Activated CD4-positive, alpha-beta T cell treated with anti-CD3 and anti-CD28 coated beads, Interleukin-2, amount 50 U/mL, for 1 hour (primary cell): ENCODE data around the gene DNAH5.

Experiments used
- DNase-seq: peaks from one replicate; pipeline ENCODE4 v3.0.0-alpha.2; 2020

DNAH5 gene

GRCh38 chr5:13700626-13701025, 243.9 kb downstream of the DNAH5 start:
- no peak for DNase-seq

- no peak for DNase-seq
These were observed 245.6 kb downstream of the DNAH5 start for GRCh38 chr5:13698885-13699284.

- DNase-seq: no peak
These were observed 249.3 kb downstream of the DNAH5 start for GRCh38 chr5:13695076-13695712.

GRCh38 chr5:13692172-13692571, 252.3 kb downstream of the DNAH5 start:
- no peak for DNase-seq

- DNase-seq: no peak
These were observed 268.0 kb downstream of the DNAH5 start for GRCh38 chr5:13676531-13676930.

DNA sequence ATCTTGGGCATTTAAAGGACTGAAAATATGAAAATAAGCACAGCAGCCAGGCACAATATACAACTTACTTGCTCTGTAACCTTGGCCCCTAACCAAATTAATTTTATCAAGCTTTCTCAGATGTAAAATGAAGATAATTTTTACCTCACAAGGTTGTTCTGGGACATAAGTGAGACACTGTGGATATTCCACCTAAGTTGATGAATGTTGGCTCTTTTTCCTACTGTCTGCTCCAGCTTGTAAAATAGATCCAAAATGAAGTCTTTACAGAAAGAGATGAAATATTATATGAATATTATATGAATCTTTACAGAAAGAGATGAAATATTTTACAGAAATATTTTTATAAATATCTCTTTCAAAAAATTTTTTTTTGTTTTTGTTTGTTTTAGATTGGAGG, 270.1 kb downstream of the DNAH5 start:
- DNase-seq: no peak

DNA sequence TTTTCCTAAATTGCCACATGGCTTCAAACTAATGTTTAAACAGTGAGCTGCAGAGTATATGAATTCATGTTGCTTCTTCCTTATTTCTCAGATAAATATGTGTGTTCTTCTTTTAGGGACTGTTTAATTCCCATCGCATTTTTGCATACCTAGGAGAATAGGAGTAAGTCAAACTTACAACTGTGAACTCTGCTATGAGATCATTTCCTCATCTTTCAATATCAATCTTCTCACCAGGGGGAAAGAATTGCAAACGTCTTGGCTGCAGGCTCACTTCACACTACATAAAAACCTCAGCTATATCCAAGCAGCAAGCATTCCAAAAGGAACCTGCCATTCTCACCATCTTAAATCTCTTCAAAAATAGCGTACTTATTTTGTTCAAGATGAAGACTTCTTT, 271.0 kb downstream of the DNAH5 start:
- DNase-seq: no peak

DNA sequence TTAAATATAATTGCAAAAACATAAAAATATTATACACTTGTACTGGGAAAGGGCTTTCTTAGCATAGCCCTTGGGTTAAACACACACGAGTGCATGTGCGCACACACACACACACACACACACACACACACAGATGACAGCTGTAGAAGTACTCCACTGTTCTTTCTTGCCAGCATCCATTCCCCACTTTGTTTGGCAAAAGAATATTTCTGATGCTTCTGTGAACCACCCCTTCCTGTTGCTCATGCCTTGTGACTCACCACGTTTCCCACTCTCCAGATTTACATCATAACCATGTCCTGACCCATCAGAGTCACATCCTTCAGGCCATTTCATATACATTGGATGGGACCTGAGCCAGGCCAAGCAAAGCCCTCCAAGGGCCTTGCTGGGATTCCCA, 280.1 kb downstream of the DNAH5 start:
- DNase-seq: no peak

GRCh38 chr5:13662626-13663025, 281.9 kb downstream of the DNAH5 start:
- DNase-seq: no peak

DNA sequence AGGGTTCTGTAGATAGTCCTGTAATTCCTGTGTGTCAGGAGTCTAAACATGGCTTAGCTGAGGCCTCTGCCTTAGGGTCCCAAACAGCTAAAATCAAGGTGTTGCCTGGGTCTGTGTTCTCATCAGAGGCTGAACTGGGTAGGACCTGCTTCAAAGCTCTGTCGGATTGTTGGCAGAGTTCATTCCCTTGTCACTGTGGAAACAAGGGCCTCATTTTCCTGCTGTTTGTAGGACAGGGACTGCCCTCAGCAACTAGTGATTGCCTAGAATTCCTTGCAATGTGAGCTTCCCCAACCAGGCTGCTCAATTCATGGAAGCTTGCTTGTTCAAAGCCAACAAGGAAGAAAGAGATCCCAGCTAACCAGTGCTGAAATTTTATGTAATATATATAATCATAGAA, 283.2 kb downstream of the DNAH5 start:
- DNase-seq: no peak

GRCh38 chr5:13660072-13660471, 284.4 kb downstream of the DNAH5 start:
- no peak for DNase-seq

DNA sequence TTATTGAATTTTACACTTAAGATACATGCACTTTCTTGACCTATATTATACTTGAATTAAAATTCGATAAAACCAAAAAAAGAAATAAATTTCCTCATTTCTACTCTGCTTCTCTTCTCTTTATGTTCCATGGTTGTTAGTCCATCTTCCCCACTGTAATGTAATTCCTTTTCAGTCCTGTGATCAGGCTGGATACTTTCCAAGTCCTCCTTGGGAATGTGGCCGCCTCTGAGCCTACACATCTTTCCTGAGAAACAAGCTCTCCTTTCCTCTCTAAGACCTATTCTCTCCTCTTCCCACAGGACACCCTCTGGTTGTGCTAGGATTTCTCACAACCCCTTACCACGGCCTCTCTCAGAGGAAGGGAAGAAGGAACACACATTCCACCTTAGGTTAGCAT, 285.1 kb downstream of the DNAH5 start:
- DNase-seq: no peak

DNA sequence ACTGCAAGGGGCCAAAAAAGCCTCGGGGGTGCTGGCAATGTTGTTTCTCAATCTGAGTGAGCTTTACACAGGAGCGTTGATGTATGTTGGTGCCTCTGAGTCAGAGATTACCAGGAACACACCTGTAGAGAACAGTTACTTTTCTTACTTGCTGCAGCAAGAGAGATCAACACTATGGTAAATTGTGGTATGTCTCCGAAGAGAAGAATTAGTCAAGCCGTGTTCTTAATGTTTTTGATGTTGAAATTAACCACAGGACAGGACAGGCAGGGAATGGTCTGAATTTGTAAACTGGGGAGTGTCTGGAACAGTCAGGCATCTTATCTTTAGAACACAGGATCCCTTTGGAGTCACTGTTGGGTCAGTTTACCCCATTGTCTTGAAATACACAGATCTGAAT, 285.7 kb downstream of the DNAH5 start:
- no peak for DNase-seq

DNA sequence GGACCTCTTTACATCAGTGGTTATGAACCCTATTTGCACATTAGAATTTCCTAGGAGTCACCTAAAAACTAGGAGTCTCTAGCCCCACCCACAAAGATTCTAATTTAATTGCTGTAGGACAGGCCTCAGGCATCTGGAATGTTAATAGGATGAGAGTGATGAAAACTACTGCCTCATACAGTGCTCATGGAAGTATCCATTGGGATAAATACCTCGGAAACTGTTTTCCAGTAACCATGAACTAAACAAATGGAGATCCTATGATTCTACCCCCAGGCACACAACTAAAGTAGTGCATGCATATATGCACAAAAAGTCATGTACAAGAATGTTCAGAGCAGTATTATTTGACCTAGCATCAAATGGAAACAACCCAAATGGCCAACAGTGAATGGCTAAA, 286.3 kb downstream of the DNAH5 start:
- no peak for DNase-seq

DNA sequence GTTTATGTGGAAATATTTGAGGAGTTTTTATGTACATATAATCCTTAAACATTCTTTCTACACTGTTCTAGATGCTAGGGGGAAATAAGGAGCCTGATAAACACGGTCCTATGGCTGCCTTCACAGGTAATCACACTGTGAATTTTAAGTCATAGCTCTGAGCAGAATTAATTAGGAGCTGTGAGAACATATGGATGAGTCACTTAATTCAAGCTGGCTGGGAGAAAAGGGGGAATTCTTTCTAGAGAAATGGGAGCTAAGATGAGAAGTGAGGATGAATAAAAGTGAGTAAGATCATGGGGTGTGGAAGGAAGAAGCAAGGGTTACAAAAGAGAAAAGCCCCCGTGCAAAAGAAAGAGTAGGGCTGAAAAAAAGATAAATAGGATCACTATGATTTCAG, 290.8 kb downstream of the DNAH5 start:
- DNase-seq: no peak

DNA sequence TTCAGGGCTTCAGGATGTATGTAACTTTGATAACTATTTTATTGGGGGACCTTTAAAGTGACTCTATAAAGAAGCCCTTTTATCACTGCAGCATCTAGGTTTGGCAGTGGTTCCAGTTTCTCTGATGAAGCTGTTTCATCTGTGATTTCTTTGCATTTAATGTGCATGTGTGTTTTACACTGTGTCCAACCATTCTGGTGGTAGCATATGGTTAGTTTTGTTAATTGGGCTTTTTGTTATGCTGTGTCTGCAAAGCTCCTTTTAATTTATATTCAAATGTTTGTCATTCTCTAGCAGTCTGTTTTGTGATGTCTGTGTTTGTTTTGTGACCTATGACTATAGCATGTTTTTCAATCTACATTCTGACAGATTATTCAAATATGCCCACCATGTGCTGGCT, 294.8 kb downstream of the DNAH5 start:
- DNase-seq: no peak

GRCh38 chr5:13648822-13649221, 295.7 kb downstream of the DNAH5 start:
- no peak for DNase-seq

GRCh38 chr5:13643734-13644133, 300.8 kb downstream of the DNAH5 start:
- DNase-seq: no peak

GRCh38 chr5:13643196-13643595, 301.3 kb downstream of the DNAH5 start:
- DNase-seq: no peak
